ENCODE results near the gene SULT1C4.
"Not testable (repeated sequence)": the region's sequence is repeated elsewhere in the genome, so short reads cannot be mapped to it uniquely, and the experiment has no call there.

The SULT1C4 gene

GRCh38 chr2:108414945-108415344 lies 37.2 kb downstream of the SULT1C4 start:
- no peak for DNase-seq

GRCh38 chr2:108417254-108417653 lies 39.5 kb downstream of the SULT1C4 start:
- DNase-seq: no peak

- DNase-seq: no peak
Observed at GRCh38 chr2:108418416-108418815, 40.7 kb downstream of the SULT1C4 start.

- no peak for DNase-seq
Observed at GRCh38 chr2:108423067-108423466, 45.3 kb downstream of the SULT1C4 start.

- DNase-seq: no peak
Observed at GRCh38 chr2:108423502-108424251, 45.9 kb downstream of the SULT1C4 start.

- no peak for DNase-seq
Observed at GRCh38 chr2:108428286-108429009, 50.7 kb downstream of the SULT1C4 start.

GRCh38 chr2:108435578-108435977 lies 57.8 kb downstream of the SULT1C4 start:
- DNase-seq: not testable (repeated sequence)

- DNase-seq: no peak
Observed at GRCh38 chr2:108436976-108437375, 59.2 kb downstream of the SULT1C4 start.
